OCI-LY1 (cell line): ENCODE results near the gene C1QTNF6.

ENCODE experiments used
- H2AFZ ChIP-seq: fragments of 200-600 bp; sonication (generic), shearing (Covaris generic); 2 replicates; pipeline ENCODE4 v1.6.0; 2014; ENCODE audit warnings: antibody characterized with exemption, mild to moderate bottlenecking, low read length
- H3F3A ChIP-seq: fragments of 200-600 bp; sonication (generic), shearing (Covaris generic); 2 replicates; pipeline ENCODE4 v1.6.0; 2014; ENCODE audit warnings: mild to moderate bottlenecking, antibody characterized with exemption, low read length, moderate library complexity; ENCODE audit not compliant: insufficient read depth
- H3K27ac ChIP-seq: fragments of 200-600 bp; sonication (generic); 2 replicates; pipeline ENCODE4 v1.5.1; 2014; ENCODE audit warnings: low read length, mixed run types, mild to moderate bottlenecking, low read depth; ENCODE audit not compliant: poor library complexity, severe bottlenecking
- H3K27me3 ChIP-seq: fragments of 200-600 bp; sonication (generic); 2 replicates; pipeline ENCODE4 v1.6.0; 2014; ENCODE audit warnings: antibody characterized with exemption, mild to moderate bottlenecking, low read length, moderate library complexity; ENCODE audit not compliant: insufficient read depth
- H3K36me3 ChIP-seq: fragments of 200-600 bp; sonication (generic); 2 replicates; pipeline ENCODE4 v1.6.1; 2014; ENCODE audit warnings: mild to moderate bottlenecking, antibody characterized with exemption, low read length, moderate library complexity, mixed read lengths; ENCODE audit not compliant: insufficient read depth
- H3K4me1 ChIP-seq: fragments of 200-600 bp; sonication (generic); 2 replicates; pipeline ENCODE4 v1.5.1; 2014; ENCODE audit warnings: mild to moderate bottlenecking, low read length, moderate library complexity; ENCODE audit not compliant: insufficient read depth, severe bottlenecking
- H3K4me2 ChIP-seq: fragments of 200-600 bp; sonication (generic), shearing (Covaris generic); 2 replicates; pipeline ENCODE4 v1.6.1; 2014; ENCODE audit warnings: low read length
- H3K4me3 ChIP-seq: fragments of 200-600 bp; sonication (generic); 2 replicates; pipeline ENCODE4 v1.5.1; 2014; ENCODE audit warnings: low read length, low read depth, mild to moderate bottlenecking, mixed read lengths; ENCODE audit not compliant: poor library complexity, severe bottlenecking
- H3K79me2 ChIP-seq: fragments of 200-600 bp; shearing (Covaris generic); 2 replicates; pipeline ENCODE4 v1.6.1; 2016; ENCODE audit warnings: mixed run types, low read length, mixed read lengths; ENCODE audit not compliant: insufficient read depth
- H3K9ac ChIP-seq: fragments of 200-600 bp; sonication (generic), shearing (Covaris generic); 2 replicates; pipeline ENCODE4 v1.6.1; 2014; ENCODE audit warnings: mild to moderate bottlenecking, low read length, mixed read lengths
- H3K9me2 ChIP-seq: fragments of 200-600 bp; sonication (generic), shearing (Covaris generic); 2 replicates; pipeline ENCODE4 v1.6.1; 2014; ENCODE audit warnings: low read depth, mild to moderate bottlenecking, low read length, mixed read lengths
- H3K9me3 ChIP-seq: fragments of 200-600 bp; shearing (Covaris generic); 2 replicates; pipeline ENCODE4 v1.6.1; 2014; ENCODE audit warnings: low read length, mixed read lengths
- H4K20me1 ChIP-seq: fragments of 200-600 bp; sonication (generic), shearing (Covaris generic); 2 replicates; pipeline ENCODE4 v1.6.0; 2016; ENCODE audit warnings: mild to moderate bottlenecking, low read length; ENCODE audit not compliant: insufficient read depth
- CTCF ChIP-seq: fragments of 200-600 bp; sonication (generic), shearing (Covaris generic); IDR thresholded peaks from 2 replicates; pipeline ENCODE4 v1.5.1; 2017; ENCODE audit warnings: mild to moderate bottlenecking, antibody characterized with exemption, low read length, moderate library complexity, mixed read lengths
- EZH2 ChIP-seq: fragments of 200-600 bp; sonication (generic), shearing (Covaris generic); IDR thresholded peaks from 2 replicates; pipeline ENCODE4 v1.8.0; 2017; ENCODE audit warnings: borderline replicate concordance, mixed run types, mild to moderate bottlenecking, antibody characterized with exemption, low read length, moderate library complexity, mixed read lengths

The C1QTNF6 gene

DNA sequence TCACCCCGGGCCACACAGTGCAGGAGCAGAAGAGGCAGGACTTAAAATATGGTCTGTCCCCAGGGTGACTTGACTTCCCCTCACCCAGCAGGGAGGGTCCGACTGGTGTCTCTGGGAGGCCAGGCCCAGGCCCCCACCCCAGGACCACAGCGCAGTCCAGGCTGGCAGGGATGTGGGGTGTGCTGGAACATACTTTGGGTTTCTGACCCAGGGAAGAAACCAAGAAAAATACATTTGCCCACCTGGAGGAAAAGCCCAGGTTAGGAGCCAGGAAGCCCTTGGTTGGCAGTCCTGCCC lies 5.2 kb downstream of the C1QTNF6 start:
- H3K9me2 ChIP-seq = no peaks in the 10 kb centered on the region
- no peaks in the 10 kb centered on the region for H4K20me1 ChIP-seq
- H2AFZ ChIP-seq = no peak overlapping the region
- no peak overlapping the region for H3K4me3 ChIP-seq
- peaks cover 10% of the 10 kb centered on the region; the same call in 1 of the 2 replicates for H3K27me3 ChIP-seq
- TF ChIP-seq EZH2 = no peak
- TF ChIP-seq CTCF = no peak
- H3K79me2 ChIP-seq = no peaks in the 10 kb centered on the region
- no peak overlapping the region for H3K27ac ChIP-seq
- H3K36me3 ChIP-seq = no peaks in the 10 kb centered on the region
- no peaks in the 10 kb centered on the region for H3F3A ChIP-seq
- H3K9ac ChIP-seq = no peak overlapping the region
- no peak overlapping the region for H3K4me2 ChIP-seq
- H3K9me3 ChIP-seq = no peaks in the 10 kb centered on the region
- no peaks in the 10 kb centered on the region for H3K4me1 ChIP-seq

DNA sequence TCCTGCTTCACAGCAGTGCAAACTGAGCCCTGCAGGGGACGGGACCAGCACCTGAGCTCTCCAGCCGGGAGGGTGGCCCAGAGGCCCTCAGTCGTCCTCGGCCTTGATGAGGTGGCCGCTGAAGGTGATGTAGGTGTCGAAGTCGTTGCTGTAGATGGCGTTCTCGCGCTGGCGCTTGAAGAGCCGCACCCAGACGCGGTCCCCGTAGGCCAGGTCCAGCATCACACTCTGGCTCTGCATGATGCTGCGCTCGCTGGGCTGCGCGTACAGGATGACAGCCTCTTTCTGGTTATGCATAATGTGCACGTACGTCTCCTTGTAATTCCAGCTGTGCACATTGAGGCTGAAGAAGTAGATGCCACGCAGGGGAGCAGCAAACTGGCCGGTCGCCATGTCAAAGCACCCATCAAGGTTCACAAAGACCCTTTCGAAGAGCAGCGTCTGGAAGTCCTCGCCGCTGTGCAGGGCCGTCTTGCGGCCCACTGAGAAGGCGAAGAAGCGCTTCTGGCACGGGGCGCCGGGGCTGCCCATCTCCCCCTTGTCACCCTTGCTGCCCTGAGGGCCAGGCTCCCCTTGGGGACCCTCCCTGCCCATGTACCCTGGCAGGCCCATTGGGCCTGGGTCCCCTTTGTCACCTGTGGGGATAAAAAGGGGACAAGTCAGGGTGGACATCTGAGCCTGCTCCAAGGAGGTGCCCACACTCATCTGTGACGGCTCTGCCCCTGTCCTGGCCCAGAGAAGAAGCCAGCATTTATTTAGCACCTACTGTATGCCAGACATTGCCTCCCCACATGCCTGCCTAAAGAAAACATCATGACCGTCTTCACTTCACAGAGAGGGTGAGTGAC lies 5.7 kb downstream of the C1QTNF6 start:
- H3K9ac ChIP-seq = no peak overlapping the region
- TF ChIP-seq CTCF (no peak), EZH2 (no peak)

DNA sequence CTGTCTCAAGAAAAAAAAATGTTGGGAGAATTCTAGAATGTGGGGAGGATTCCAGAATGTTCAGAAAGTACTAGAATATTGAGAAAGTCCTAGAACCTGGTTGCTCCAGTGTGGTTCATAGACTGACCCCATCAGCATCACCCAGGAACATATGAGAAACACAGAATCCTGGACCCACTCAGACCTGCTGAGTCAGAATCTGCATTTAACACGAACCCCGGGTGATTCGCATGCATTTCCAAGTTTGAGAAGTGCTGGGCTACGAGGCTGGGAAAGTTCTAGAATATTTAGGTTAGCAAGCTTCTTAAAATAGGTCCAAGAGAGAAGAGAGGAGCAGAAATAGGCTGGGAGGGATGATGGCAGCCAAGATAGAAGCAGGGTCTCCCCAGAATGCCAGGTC lies 6.4 kb downstream of the C1QTNF6 start:
- Histone ChIP-seq H4K20me1 (no peaks in the 10 kb centered on the region), H3K4me2 (no peak overlapping the region), H3K79me2 (no peaks in the 10 kb centered on the region), H3K4me3 (no peak overlapping the region), H3K9me3 (no peaks in the 10 kb centered on the region), H3K9me2 (no peaks in the 10 kb centered on the region), H3K27ac (no peak overlapping the region), H3K4me1 (peaks cover 4% of the 10 kb centered on the region), H3K9ac (no peak overlapping the region), H3F3A (no peaks in the 10 kb centered on the region), H3K27me3 (peaks cover 16% of the 10 kb centered on the region; the same call in 1 of the 2 replicates), H2AFZ (no peak overlapping the region), H3K36me3 (no peaks in the 10 kb centered on the region)
- TF ChIP-seq EZH2 (no peak), CTCF (no peak)

More for the DNA sequence above, 5.7 kb downstream of the C1QTNF6 start:
- Histone ChIP-seq H3K4me3 (no peak overlapping the region), H2AFZ (no peak overlapping the region), H3K27ac (no peak overlapping the region), H3K9me2 (no peaks in the 10 kb centered on the region), H3K27me3 (peaks cover 16% of the 10 kb centered on the region; the same call in 1 of the 2 replicates), H3F3A (no peaks in the 10 kb centered on the region), H3K4me2 (no peak overlapping the region), H3K4me1 (no peaks in the 10 kb centered on the region), H3K36me3 (no peaks in the 10 kb centered on the region), H3K9me3 (no peaks in the 10 kb centered on the region), H4K20me1 (no peaks in the 10 kb centered on the region), H3K79me2 (no peaks in the 10 kb centered on the region)
